Osteocyte (in vitro differentiated cells): ENCODE results near the gene FBXO3. TPM values are rescaled to one million over a fixed set of nuclear protein-coding genes. Genes with fewer than 3 reads are reported as not detected.

Experiments used
- DNase-seq: peaks from one replicate; pipeline ENCODE4 v3.0.0; 2021; ENCODE audit warnings: mixed read lengths; ENCODE audit not compliant: unreplicated experiment; ENCODE audit errors: extremely low spot score
- H3K27ac Mint-ChIP-seq: one replicate; pipeline ENCODE4 v1.8.0; 2021; ENCODE audit warnings: mild to moderate bottlenecking, mixed read lengths; ENCODE audit not compliant: unreplicated experiment
- H3K27me3 Mint-ChIP-seq: one replicate; pipeline ENCODE4 v1.8.0; 2021; ENCODE audit warnings: mixed read lengths; ENCODE audit not compliant: unreplicated experiment
- H3K36me3 Mint-ChIP-seq: one replicate; pipeline ENCODE4 v1.8.0; 2021; ENCODE audit warnings: mixed read lengths; ENCODE audit not compliant: unreplicated experiment
- H3K4me1 Mint-ChIP-seq: one replicate; pipeline ENCODE4 v1.8.0; 2021; ENCODE audit warnings: mixed read lengths; ENCODE audit not compliant: unreplicated experiment
- H3K4me3 Mint-ChIP-seq: one replicate; pipeline ENCODE4 v1.8.0; 2021; ENCODE audit warnings: mild to moderate bottlenecking, moderate library complexity, mixed read lengths; ENCODE audit not compliant: unreplicated experiment
- H3K9me3 Mint-ChIP-seq: one replicate; pipeline ENCODE4 v1.8.0; 2021; ENCODE audit warnings: mixed read lengths; ENCODE audit not compliant: unreplicated experiment
- total RNA-seq: library from RNA; stranded (reverse); gene quantifications from 2 replicates; pipeline ENCODE4 v1.2.1, GENCODE V29; 2021
- TF ChIP-seq, protein P1 (sequence below): fragments of 200-600 bp; sonication (generic); IDR thresholded peaks from 2 replicates; pipeline ENCODE4 v1.5.0; 2021; ENCODE audit warnings: antibody characterized with exemption, mild to moderate bottlenecking, moderate library complexity

Gene FBXO3
- total RNA-seq, 1 donor from 2014 or later, result 31.1 TPM

DNA sequence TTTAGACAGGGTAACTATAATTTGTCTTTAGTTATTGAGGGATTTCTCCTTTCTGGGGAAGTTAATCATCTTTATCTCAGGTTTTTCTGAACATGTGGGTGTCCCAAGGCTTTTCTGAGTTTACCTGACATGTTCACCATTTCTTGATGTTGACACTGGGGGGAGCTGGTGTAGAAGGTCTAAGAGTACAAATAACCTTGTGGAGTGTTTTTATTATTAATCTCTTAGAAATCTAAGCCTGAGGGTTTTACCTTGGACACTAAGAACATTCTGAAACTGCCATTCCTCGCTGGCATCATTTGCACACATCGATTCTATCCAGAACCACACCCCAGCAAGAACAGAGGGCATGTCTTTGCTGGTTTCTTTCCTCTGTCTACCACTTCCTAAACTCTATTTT, 58.1 kb downstream of the FBXO3 start:
- Mint-ChIP-seq H3K36me3 (peaks cover 39% of the 10 kb centered on the region), H3K4me3 (no peak overlapping the region), H3K4me1 (peaks cover 47% of the 10 kb centered on the region), H3K27ac (peak overlapping the region; percentile 62), H3K9me3 (no peaks in the 10 kb centered on the region), H3K27me3 (no peaks in the 10 kb centered on the region)
- DNase-seq, result no peak
- TF ChIP-seq, protein P1, sequence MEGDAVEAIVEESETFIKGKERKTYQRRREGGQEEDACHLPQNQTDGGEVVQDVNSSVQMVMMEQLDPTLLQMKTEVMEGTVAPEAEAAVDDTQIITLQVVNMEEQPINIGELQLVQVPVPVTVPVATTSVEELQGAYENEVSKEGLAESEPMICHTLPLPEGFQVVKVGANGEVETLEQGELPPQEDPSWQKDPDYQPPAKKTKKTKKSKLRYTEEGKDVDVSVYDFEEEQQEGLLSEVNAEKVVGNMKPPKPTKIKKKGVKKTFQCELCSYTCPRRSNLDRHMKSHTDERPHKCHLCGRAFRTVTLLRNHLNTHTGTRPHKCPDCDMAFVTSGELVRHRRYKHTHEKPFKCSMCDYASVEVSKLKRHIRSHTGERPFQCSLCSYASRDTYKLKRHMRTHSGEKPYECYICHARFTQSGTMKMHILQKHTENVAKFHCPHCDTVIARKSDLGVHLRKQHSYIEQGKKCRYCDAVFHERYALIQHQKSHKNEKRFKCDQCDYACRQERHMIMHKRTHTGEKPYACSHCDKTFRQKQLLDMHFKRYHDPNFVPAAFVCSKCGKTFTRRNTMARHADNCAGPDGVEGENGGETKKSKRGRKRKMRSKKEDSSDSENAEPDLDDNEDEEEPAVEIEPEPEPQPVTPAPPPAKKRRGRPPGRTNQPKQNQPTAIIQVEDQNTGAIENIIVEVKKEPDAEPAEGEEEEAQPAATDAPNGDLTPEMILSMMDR, result peak; percentile 49

GRCh38 chr11:33713856-33714398, 60.4 kb downstream of the FBXO3 start:
- no peak for DNase-seq
- Mint-ChIP-seq H3K4me3 (no peak overlapping the region), H3K4me1 (peaks cover 39% of the 10 kb centered on the region), H3K36me3 (peaks cover 43% of the 10 kb centered on the region), H3K27me3 (no peaks in the 10 kb centered on the region), H3K27ac (no peak overlapping the region), H3K9me3 (no peaks in the 10 kb centered on the region)
- TF ChIP-seq, protein P1, result no peak

- H3K9me3 Mint-ChIP-seq, result no peaks in the 10 kb centered on the region
- peaks cover 38% of the 10 kb centered on the region for H3K4me1 Mint-ChIP-seq
- DNase-seq, result no peak
- peaks cover 42% of the 10 kb centered on the region for H3K36me3 Mint-ChIP-seq
- H3K4me3 Mint-ChIP-seq, result no peak overlapping the region
- H3K27me3 Mint-ChIP-seq, result no peaks in the 10 kb centered on the region
- TF ChIP-seq, protein P1, result no peak
- peak overlapping the region; percentile 6 for H3K27ac Mint-ChIP-seq
Observed at GRCh38 chr11:33713151-33713855, 61.0 kb downstream of the FBXO3 start.

DNA sequence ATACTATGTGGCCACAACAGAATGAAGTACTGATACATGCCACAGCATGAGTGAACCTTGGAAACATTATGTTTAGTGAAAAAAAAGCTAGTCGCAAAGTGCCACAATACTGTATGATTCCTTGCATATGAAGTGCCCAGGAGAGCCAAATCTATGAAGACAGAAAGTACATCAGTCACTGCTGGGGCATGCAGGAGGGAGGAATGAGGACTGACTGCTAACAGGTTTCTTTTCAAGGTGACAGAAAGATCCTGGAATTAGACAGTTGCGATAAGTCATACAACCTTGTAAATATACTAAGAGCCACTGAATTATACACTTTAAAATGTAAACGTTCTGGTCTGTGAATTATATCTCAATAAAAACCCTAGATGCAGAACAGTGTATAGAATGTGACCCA, 61.9 kb downstream of the FBXO3 start:
- no peaks in the 10 kb centered on the region for H3K9me3 Mint-ChIP-seq
- no peaks in the 10 kb centered on the region for H3K27me3 Mint-ChIP-seq
- TF ChIP-seq, protein P1, result no peak
- H3K36me3 Mint-ChIP-seq, result peaks cover 42% of the 10 kb centered on the region
- no peak overlapping the region for H3K4me3 Mint-ChIP-seq
- H3K27ac Mint-ChIP-seq, result no peak overlapping the region
- no peak for DNase-seq
- peaks cover 38% of the 10 kb centered on the region for H3K4me1 Mint-ChIP-seq

- Mint-ChIP-seq H3K27ac (no peak overlapping the region), H3K4me1 (peaks cover 47% of the 10 kb centered on the region), H3K27me3 (no peaks in the 10 kb centered on the region), H3K4me3 (no peak overlapping the region), H3K9me3 (no peaks in the 10 kb centered on the region), H3K36me3 (peaks cover 40% of the 10 kb centered on the region)
- no peak for DNase-seq
- TF ChIP-seq, protein P1, result no peak
Observed at GRCh38 chr11:33709466-33709865, 64.9 kb downstream of the FBXO3 start.
